Kidney (tissue), 14 donors: ENCODE measurements around the gene MMAA. TPM values are rescaled to one million over a fixed set of nuclear protein-coding genes. Genes with fewer than 3 reads are reported as not detected.

Source experiments
- DNase-seq, 5 donors: peaks; one replicate each; pipeline ENCODE4 v3.0.0-alpha.2; 2013 to 2020
- FAIRE-seq: peaks from 2 replicates; lab custom pipeline; 2012; peaks lifted over from hg19 to GRCh38; lab: Jason Lieb, UNC
- H3K27ac ChIP-seq, 2 donors: one replicate each; pipeline ENCODE4 v1.7.0; 2013; ENCODE audit warnings: low read depth in 2 of 2, low read length in 2 of 2, inconsistent platforms in 1 of 2
- H3K27me3 ChIP-seq: one replicate; pipeline ENCODE4 v1.7.1; 2013; ENCODE audit warnings: low read length, inconsistent platforms; ENCODE audit not compliant: control insufficient read depth, insufficient read depth
- H3K36me3 ChIP-seq, 3 donors: one replicate each; pipeline versions ENCODE4 v1.7.0 to v1.7.1; 2013; ENCODE audit warnings: low read length in 3 of 3, control low read depth in 1 of 3, inconsistent platforms in 1 of 3; ENCODE audit not compliant: insufficient read depth in 3 of 3, control insufficient read depth in 2 of 3
- H3K4me1 ChIP-seq, 3 donors: one replicate each; pipeline versions ENCODE4 v1.7.0 to v1.7.1; 2013; ENCODE audit warnings: low read length in 3 of 3, inconsistent platforms in 1 of 3, low read depth in 1 of 3; ENCODE audit not compliant: control insufficient read depth in 2 of 3, insufficient read depth in 2 of 3
- H3K4me3 ChIP-seq, 3 donors: one replicate each; pipeline versions ENCODE4 v1.7.0 to v1.8.1; 2013; ENCODE audit warnings: low read length in 3 of 3, control low read depth in 1 of 3, inconsistent platforms in 1 of 3
- H3K9ac ChIP-seq, 3 donors: one replicate each; pipeline versions ENCODE4 v1.7.0 to v1.7.1; 2013; ENCODE audit warnings: low read length in 3 of 3, control low read depth in 1 of 3, inconsistent platforms in 1 of 3
- H3K9me3 ChIP-seq, 3 donors: one replicate each; pipeline versions ENCODE4 v1.7.0 to v1.7.1; 2013; ENCODE audit warnings: low read length in 3 of 3, control low read depth in 1 of 3, inconsistent platforms in 1 of 3; ENCODE audit not compliant: control insufficient read depth in 2 of 3, insufficient read depth in 1 of 3
- CTCF ChIP-seq: IDR thresholded peaks from 3 replicates; pipeline ENCODE4 v1.5.1; 2012; ENCODE audit warnings: mild to moderate bottlenecking, moderate library complexity, borderline replicate concordance; ENCODE audit not compliant: insufficient read depth; ENCODE audit errors: extremely low read depth
- intact Hi-C: fragments of 100-400 bp; cut with DNase I; formaldehyde crosslinking; loops from one replicate; pipeline ENCODE4 v1.11.1; 2022
- polyA plus RNA-seq: library from polyadenylated mRNA; stranded (reverse); fragments of 350-450 nt; fragmentation: Illumina TruSeq; extraction: RNeasy Lipid Tissue Mini Kit (QIAGEN cat#74804); gene quantifications from one replicate; pipeline ENCODE4 v1.2.3, GENCODE V29; 2014; ENCODE audit warnings: low read depth, low replicate concordance; ENCODE audit not compliant: insufficient read depth
- total RNA-seq: library from RNA; stranded (reverse); fragmentation: NEBNext Ultra II Directional; extraction: Animal tissue kit (Norgen Biotek cat#: 25700); gene quantifications from one replicate; pipeline ENCODE4 v1.2.1, GENCODE V29; 2021
- donor health status: control.
- donor health status: control.
- donor health status: control.
- donor health status: control.
- donor health status: control.
- donor health status: DM: yes; HTN: yes; CAD: no.
- donor health status: Normal renal cell carcinoma (clear cell type).

The MMAA gene
- total and polyA plus RNA-seq, 2 donors from 2014 or later = 12.8 to 18.5 TPM

GRCh38 chr4:145625677-145626622, 6.8 kb downstream of the MMAA start:
- H3K36me3 ChIP-seq = no peaks in the 10 kb centered on the region
- DNase-seq = peak in 2 of 5 donors; percentile 30 to 37
- H3K27ac ChIP-seq = no peak overlapping the region
- H3K27me3 ChIP-seq = no peaks in the 10 kb centered on the region
- no peak overlapping the region for H3K4me3 ChIP-seq
- H3K9ac ChIP-seq = no peak overlapping the region
- no peak for TF ChIP-seq CTCF
- peaks cover 0 to 4% (median 2%) of the 10 kb centered on the region in 3 donors for H3K4me1 ChIP-seq
- no peak for FAIRE-seq
- intact Hi-C loops = no loop called here
- H3K9me3 ChIP-seq = no peaks in the 10 kb centered on the region

GRCh38 chr4:145626623-145626982, 7.4 kb downstream of the MMAA start:
- no peaks in the 10 kb centered on the region for H3K36me3 ChIP-seq
- no peak for FAIRE-seq
- no peaks in the 10 kb centered on the region for H3K27me3 ChIP-seq
- peaks cover 0 to 2% (median 0%) of the 10 kb centered on the region in 3 donors for H3K4me1 ChIP-seq
- no peaks in the 10 kb centered on the region for H3K9me3 ChIP-seq
- no peak overlapping the region for H3K27ac ChIP-seq
- H3K4me3 ChIP-seq = no peak overlapping the region
- no peak for DNase-seq
- no peak overlapping the region for H3K9ac ChIP-seq
- no peak for TF ChIP-seq CTCF
- intact Hi-C loops = no loop called here

GRCh38 chr4:145635117-145635516, 15.9 kb downstream of the MMAA start:
- Histone ChIP-seq H3K4me1 (no peaks in the 10 kb centered on the region), H3K9me3 (no peaks in the 10 kb centered on the region), H3K9ac (no peak overlapping the region), H3K4me3 (no peak overlapping the region), H3K36me3 (peaks cover 0 to 5% (median 5%) of the 10 kb centered on the region in 3 donors), H3K27me3 (no peaks in the 10 kb centered on the region), H3K27ac (no peak overlapping the region)
- no peak for DNase-seq
- intact Hi-C loops = no loop called here
- no peak for FAIRE-seq
- TF ChIP-seq CTCF = no peak
